PC-9 (cell line): Measurements from ENCODE around the gene TUBGCP2.

Experiments
- EZH2 ChIP-seq: fragments of 200-600 bp; sonication (generic); IDR thresholded peaks from 2 replicates; pipeline ENCODE4 v1.8.0; 2017; ENCODE audit warnings: antibody characterized with exemption, low read depth
- TF ChIP-seq, protein P1 (sequence below): fragments of 200-600 bp; sonication (generic); conservative IDR thresholded peaks from 2 replicates; pipeline ENCODE4 v1.6.1; 2017; ENCODE audit warnings: mixed run types, antibody characterized with exemption, mild to moderate bottlenecking, moderate library complexity

DNA sequence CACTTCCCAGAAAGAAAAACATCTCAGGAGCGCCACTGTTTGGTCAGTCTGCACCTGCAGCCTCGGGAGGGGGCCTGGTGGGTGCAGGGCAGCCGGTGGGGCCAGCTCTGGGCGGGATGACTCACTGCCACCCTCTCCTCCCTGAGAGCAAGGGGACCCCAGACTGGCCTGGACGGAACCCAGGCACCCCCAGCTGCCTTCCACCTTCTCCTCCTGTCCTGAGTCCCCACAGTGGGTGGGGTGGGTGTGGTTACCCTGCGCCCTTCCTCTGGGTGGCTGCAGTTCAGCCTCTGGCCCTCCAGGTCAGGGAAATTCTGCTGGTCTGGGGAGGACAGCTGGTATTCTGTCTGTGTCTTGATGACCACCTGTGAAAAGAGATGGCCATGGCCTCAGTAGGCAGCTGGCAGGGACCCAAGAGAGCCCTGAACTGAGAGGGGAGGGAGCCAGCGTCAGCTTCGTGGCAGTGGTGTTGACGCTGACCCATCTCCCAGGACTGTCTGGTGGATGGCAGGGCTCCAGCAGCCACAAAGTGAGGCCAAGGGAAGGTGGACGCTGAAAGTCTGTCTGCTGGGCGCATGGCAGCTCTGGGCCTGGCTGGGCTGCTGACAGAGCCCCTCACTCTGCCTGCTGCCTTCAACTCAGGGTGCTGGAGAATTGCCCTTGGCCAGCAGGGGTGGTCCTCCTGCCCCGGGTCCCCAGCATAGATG, 19.1 kb upstream of the TUBGCP2 start:
- TF ChIP-seq, protein P1, sequence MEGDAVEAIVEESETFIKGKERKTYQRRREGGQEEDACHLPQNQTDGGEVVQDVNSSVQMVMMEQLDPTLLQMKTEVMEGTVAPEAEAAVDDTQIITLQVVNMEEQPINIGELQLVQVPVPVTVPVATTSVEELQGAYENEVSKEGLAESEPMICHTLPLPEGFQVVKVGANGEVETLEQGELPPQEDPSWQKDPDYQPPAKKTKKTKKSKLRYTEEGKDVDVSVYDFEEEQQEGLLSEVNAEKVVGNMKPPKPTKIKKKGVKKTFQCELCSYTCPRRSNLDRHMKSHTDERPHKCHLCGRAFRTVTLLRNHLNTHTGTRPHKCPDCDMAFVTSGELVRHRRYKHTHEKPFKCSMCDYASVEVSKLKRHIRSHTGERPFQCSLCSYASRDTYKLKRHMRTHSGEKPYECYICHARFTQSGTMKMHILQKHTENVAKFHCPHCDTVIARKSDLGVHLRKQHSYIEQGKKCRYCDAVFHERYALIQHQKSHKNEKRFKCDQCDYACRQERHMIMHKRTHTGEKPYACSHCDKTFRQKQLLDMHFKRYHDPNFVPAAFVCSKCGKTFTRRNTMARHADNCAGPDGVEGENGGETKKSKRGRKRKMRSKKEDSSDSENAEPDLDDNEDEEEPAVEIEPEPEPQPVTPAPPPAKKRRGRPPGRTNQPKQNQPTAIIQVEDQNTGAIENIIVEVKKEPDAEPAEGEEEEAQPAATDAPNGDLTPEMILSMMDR: no peak; the same call in 1 of the 2 replicates
- no peak for TF ChIP-seq EZH2
